HG03442 (cell line): ENCODE measurements around the gene NUP88.

ENCODE experiments used
- ATAC-seq: cut with Tn5 transposase; IDR thresholded peaks from one replicate; pipeline ENCODE4 v1.9.1; 2021; ENCODE audit warnings: mild to moderate bottlenecking, moderate library complexity; ENCODE audit not compliant: unreplicated experiment

The NUP88 gene

DNA sequence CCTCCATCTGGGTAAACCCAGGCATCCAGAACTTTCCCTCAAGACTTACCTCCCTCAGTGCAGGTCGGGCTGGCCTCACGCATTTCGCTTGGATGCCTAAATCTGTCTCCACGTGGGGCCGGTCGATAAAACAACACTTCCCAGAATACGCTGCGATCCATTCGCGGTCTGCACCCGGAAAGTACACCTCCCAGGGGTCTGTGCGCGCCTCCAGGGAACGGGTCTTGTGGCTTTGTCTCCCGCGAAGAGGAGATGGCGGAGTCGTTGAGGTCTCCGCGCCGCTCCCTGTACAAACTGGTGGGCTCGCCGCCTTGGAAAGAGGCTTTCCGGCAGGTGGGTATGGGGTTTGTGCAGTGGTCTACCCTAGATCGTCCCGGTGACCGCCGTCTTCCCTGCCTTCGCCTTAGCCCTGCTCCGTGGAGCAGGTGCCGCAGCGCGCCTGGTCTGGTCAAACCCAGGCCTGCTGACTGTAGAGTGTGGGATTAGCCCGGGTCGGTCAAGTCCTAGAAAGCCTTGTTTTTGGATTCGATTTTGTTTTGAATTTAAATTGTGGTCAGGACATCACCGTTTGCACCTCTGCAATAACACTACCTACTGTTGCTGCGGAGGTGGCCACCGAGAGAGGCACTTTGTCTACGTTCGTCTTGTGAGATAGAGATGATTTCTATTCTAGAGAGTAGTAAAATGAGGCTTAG is 644 bp upstream of the NUP88 start, which contains the start of gene RPAIN:
Gene RPAIN (plus strand): TSS at position 224 of the 695 bp plus-strand sequence. CDS start 29 bp downstream, at position 253.
- ATAC-seq, result peak; percentile 43

- ATAC-seq, result peak; percentile 15
Measured at GRCh38 chr17:5418858-5419355, 555 bp downstream of the NUP88 start.

DNA sequence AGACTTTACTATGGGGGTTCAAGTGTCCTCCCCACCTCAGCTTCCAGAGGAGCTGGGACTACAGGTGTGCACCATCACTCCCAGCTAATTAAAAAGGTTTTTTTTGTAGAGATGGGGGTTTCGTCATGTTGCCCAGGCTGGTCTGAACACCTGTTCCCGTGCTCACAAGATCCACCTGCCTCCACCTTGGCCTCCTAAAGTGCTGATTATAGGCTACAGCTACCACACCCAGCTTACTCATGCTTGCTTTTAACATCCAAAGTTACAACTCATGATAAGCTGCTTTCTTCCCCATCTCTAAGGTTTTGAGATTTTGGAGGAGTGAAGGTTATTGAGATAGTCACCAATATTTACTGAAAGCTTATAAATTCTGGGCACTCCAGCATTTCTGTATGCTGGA is 2.6 kb downstream of the NUP88 start:
- no peak for ATAC-seq

GRCh38 chr17:5413682-5414081 is 5.8 kb downstream of the NUP88 start:
- ATAC-seq, result no peak

DNA sequence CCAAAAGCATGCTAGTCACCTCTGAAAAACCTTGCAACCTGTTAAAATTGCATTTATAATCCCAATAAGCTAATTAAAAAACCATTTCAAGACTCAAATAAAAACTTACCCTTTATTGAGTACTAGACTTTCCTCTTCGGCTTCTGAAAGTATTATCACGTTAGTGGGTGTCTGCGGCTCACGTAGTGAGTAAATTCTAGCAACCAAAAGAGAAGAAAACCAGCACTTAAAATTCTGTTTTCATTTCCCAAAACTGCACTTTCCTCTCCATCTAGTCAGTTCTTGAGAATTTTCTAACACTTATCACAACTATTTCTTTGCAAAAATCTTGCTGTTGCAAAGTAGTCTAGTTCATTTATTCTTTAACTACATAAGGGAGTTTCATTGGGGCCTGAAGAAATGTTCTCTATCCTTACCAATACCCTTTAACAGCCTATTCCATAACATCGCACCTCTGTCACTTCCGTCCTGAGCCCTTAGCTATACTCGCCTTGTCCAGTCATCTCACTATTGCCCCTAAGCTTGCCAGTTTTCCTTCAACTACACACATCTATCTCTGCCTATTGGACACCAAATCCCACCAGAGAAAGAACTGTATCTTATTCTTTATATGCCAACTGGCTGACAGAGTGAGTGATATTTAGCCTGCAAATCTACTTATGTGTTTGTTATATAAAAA is 8.7 kb downstream of the NUP88 start:
- ATAC-seq, result no peak

DNA sequence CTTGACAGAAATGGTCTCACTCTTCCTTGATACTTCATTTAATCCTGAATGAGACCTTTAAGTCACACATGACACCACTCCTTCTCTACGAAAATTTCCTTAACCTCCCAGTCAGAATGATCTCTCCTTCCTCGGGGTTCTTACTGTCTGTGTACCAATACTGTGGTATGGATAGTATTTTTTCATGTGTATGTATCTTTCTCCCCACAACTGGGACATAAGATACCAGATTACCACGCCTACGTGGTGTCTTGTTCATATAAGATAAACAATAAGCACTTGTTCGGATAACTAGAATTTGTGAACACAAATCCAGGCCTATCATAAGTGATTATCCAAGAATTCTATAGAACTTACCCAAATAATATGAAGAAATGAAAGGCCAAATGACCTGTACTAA is 11.3 kb downstream of the NUP88 start:
- ATAC-seq, result no peak

DNA sequence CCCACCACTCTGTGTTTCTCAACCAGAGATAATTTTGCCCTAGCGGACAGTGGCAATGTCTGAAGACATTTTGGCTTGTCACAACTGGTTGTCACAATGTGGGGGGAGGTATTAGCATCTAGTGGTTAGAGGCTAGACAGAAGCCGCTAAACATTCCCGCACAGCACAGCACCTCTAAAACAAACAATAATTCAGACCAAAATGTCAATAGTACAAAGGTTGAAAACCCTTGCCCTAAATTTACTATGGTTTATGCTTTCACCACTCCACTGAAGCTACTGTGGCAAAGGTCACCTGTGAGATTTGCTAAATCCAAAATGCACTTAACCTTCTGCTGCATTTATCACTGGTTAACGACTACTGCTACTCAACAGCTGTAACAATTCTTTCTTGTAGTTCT is 14.1 kb downstream of the NUP88 start:
- ATAC-seq, result no peak

GRCh38 chr17:5399767-5400166 is 19.7 kb downstream of the NUP88 start:
- no peak for ATAC-seq

- ATAC-seq, result no peak
Measured at GRCh38 chr17:5396612-5397011, 22.9 kb downstream of the NUP88 start.

- no peak for ATAC-seq
Measured at GRCh38 chr17:5391678-5392077, 27.8 kb downstream of the NUP88 start.

DNA sequence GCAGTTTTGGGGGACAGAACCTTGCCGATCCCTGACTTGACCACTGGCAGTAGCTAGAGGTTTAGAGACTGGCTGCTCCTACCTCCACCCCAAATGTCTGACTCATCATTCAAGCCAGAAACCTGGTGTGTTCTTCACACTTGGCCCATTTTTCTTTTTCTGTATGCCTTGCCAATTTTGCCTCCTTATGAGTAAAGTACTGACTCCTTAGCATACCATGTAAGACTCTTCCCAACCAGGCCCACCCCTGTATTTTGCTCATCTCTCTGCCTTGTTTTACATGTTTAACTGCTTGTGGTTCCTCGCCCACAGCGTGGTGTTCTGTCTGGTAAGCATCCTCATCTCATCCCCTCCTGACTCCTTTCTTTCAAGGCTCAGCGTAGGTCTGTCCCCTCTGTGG is 37.9 kb downstream of the NUP88 start:
- ATAC-seq, result no peak

DNA sequence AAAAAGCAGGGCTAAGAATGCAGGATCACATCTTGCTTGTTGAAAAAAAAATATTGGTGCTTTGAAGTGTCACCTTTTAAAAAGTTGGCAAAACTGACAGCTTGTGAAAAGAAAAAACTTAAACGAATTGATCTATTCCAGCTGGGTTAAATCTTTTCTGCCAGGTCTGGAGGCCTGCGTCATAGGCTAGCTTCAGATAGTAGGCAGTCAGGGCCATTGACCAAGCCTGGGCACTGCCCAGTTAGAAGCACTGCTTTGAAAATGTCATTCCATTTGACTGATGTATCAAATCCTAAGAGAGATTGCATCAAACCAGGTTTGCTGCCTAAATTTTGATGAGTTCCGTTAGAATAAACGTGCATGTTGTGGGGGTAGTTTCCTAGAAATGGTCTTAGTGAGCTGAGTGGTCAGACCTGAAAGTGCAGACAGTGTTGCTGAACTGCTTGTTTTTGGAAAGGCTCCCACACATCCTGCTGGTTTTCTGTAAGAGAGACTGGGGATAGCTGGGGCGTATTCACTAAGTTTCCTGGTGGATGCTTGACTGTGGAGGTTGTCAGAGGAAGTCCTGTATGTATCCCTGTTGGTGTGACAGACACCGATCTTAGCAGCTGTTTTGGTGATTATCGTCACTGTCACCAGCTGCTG is 38.8 kb downstream of the NUP88 start:
- no peak for ATAC-seq

DNA sequence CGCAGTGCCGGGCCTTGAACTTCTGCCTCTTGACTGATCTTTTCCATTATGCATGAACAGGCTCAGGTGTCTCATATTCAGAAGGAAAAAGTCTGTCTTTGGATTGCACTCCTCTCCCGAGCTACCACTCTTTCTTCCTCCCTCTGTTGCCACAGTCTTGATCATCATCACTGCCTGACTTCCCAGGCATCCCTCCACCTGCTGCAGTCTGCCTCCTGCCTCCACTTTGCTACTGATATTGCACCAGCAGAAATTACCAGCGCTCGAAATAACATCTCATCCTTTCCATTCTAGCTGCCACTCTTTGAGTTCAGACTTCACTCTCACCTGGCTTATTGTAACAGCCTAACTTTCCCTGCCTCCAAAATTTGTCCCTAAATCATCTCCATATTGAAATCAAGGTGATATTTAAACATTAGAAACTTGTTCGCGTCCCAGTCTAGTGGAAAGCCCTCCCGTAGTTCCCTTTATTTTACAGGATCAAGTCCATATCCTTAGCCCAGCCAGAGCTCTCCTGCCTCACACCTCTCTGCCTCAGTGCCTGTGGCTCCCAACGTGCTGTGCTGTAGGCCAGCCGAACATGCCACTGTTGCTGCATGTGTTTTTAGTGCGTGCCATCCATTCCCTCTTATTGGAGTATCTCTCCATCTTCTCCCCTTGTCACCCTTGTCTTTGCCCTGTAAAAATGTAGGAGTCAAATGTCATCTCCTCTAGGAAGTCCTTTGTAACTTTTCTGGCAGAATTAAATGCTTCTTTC is 39.9 kb downstream of the NUP88 start:
- ATAC-seq, result no peak

GRCh38 chr17:5378566-5379207 is 40.8 kb downstream of the NUP88 start:
- ATAC-seq, result no peak

DNA sequence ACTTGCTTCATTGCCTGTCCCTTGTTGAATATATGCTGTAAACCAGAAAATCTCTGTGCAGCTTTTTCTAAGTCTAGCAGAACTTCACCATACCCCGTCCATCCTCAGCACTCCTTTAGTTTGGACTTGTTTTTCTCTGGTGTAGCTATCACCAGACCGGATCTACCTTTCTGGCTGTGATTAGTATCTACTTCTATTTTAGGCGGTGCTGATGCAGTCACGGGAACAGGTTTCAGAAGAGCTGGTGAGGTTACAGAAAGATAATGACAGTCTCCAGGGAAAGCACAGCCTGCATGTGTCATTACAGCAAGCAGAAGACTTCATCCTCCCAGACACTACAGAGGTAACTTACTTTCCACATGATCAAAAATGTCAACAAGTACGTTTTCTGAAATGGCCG is 46.4 kb downstream of the NUP88 start:
- ATAC-seq, result no peak

GRCh38 chr17:5370411-5370810 is 49.1 kb downstream of the NUP88 start:
- ATAC-seq, result no peak

DNA sequence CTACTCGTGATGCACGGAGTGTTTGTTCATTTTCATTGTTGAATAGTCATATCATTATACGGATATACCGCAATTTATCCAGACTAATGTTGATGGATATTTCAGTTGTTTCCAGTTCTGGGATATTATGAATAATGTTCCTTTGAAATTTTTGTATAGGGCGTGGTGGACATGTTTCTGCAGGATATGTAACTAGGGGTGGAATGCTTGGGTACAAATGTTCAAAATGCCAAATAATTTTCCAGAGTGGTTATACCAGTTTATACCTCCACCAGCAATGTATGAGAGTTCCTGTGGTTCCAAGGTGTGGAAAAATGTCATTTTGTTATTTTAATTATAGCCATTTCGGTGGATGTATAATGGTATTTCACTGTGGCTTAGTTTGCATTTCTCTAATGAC is 53.6 kb downstream of the NUP88 start:
- no peak for ATAC-seq

DNA sequence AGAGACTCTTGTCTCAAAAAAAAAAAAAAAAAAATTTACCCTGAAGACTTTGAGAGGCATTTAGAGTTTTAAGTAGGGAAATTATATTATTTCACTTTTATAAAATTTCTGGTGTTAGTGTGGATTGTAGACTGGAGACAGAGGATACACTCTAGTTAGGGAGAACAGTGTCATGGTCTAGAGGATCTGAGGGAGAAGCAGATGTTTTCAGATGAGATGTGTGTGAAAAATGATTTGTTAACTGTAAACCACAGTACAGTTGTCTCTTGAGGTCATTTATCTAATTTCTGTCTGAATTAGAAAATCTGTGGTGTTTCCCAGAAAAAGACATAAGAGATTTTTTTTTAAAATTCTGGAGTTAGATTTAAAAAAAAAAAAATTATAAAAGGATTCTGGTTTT is 54.8 kb downstream of the NUP88 start:
- no peak for ATAC-seq

DNA sequence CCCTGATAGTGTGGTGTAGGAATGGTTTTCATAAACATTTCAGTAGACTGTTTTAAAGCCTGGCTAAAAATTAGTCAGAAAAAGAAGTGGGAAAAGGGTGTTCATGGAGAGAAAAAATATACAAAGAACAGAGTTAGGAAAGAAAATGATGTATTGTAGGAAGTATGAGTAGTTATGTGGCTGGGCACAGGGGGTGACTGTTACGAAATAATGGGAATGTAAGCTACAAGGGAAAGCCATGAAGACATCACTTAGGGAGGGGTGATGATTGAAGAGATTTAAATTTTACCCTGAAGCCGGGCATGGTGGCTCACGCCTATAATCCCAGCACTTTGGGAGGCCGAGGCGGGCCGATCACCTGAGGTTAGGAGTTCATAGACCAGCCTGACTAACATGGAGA is 55.3 kb downstream of the NUP88 start:
- no peak for ATAC-seq

- ATAC-seq, result no peak
Measured at GRCh38 chr17:5362162-5362811, 57.2 kb downstream of the NUP88 start.
